IMR-90 (cell line): Measurements from ENCODE around the gene BZW2. TPM values are rescaled to one million over a fixed set of nuclear protein-coding genes. Genes with fewer than 3 reads are reported as not detected.
"Not testable (repeated sequence)": the region's sequence is repeated elsewhere in the genome, so short reads cannot be mapped to it uniquely, and the experiment has no call there.

ENCODE experiments used
- ATAC-seq: fragments of 200-7000 bp; cut with Tn5 transposase; 2 replicates; pipeline ENCODE4 v1.9.1; 2020; ENCODE audit warnings: low read depth, mild to moderate bottlenecking, moderate library complexity
- BruUV-seq: library from RNA; stranded (reverse); fragments of 400-500 nt; replicated peaks from 2 replicates; lab custom pipeline; 2021; lab: Mats Ljungman, UMichigan
- CTCF ChIA-PET: fragments of 300-600 bp; formaldehyde crosslinking; extraction: SDS; loops from one replicate; lab custom pipeline; 2021; ENCODE audit warnings: antibody characterized with exemption; lab: Yijun Ruan, JAX
- POLR2A ChIA-PET: fragments of 300-600 bp; sonication (Branson Sonifier 250); formaldehyde crosslinking; loops from one replicate; lab custom pipeline; 2022; ENCODE audit warnings: antibody characterized with exemption; ENCODE audit not compliant: unreplicated experiment; lab: Charles Lee
- DNase-seq: peaks from one replicate; pipeline ENCODE4 v3.0.0; 2013
- H2AFZ ChIP-seq: replicated peaks from 2 replicates; pipeline ENCODE3; 2013; ENCODE audit warnings: low read length, mild to moderate bottlenecking; ENCODE audit not compliant: poor library complexity
- H2AK5ac ChIP-seq: 2 replicates; pipeline ENCODE4 v1.6.1; 2013; ENCODE audit warnings: low read depth, low read length, inconsistent platforms
- H2AK9ac ChIP-seq: replicated peaks from 2 replicates; pipeline ENCODE3; 2013; ENCODE audit warnings: mild to moderate bottlenecking, low read depth, low read length, moderate library complexity; ENCODE audit not compliant: poor library complexity
- H2BK120ac ChIP-seq: 2 replicates; pipeline ENCODE4 v1.6.1; 2013; ENCODE audit warnings: low read depth, low read length, inconsistent platforms
- H2BK15ac ChIP-seq: 3 replicates; pipeline ENCODE4 v1.6.1; 2013; ENCODE audit warnings: low read depth, low read length, inconsistent platforms
- H2BK20ac ChIP-seq: 2 replicates; pipeline ENCODE4 v1.6.1; 2013; ENCODE audit warnings: low read depth, mild to moderate bottlenecking, inconsistent platforms, low read length, moderate library complexity
- H2BK5ac ChIP-seq: 2 replicates; pipeline ENCODE4 v1.6.1; 2013; ENCODE audit warnings: mild to moderate bottlenecking, low read depth, low read length, inconsistent platforms; ENCODE audit not compliant: poor library complexity, severe bottlenecking
- H3K14ac ChIP-seq: replicated peaks from 2 replicates; pipeline ENCODE4 v1.6.1; 2013; ENCODE audit warnings: low read depth, low read length, inconsistent platforms
- H3K18ac ChIP-seq: 2 replicates; pipeline ENCODE4 v1.6.1; 2013; ENCODE audit warnings: low read depth, low read length, control low read depth
- H3K23ac ChIP-seq: 2 replicates; pipeline ENCODE4 v1.6.1; 2013; ENCODE audit warnings: low read depth, low read length, inconsistent platforms
- H3K27ac ChIP-seq: 2 replicates; pipeline ENCODE4 v1.5.1; 2013; ENCODE audit warnings: mild to moderate bottlenecking, control low read depth, low read length; ENCODE audit not compliant: insufficient read depth
- H3K27me3 ChIP-seq: 2 replicates; pipeline ENCODE4 v1.6.1; 2013; ENCODE audit warnings: low read length; ENCODE audit not compliant: control insufficient read depth, insufficient read depth
- H3K36me3 ChIP-seq: 2 replicates; pipeline ENCODE4 v1.6.1; 2013; ENCODE audit warnings: low read length, mixed read lengths; ENCODE audit not compliant: control insufficient read depth, insufficient read depth
- H3K4ac ChIP-seq: 2 replicates; pipeline ENCODE4 v1.6.1; 2013; ENCODE audit warnings: low read depth, low read length, inconsistent platforms
- H3K4me1 ChIP-seq: 2 replicates; pipeline ENCODE4 v1.6.1; 2013; ENCODE audit warnings: low read length, mixed read lengths; ENCODE audit not compliant: control insufficient read depth, insufficient read depth
- H3K4me2 ChIP-seq: 2 replicates; pipeline ENCODE4 v1.6.1; 2013; ENCODE audit warnings: low read depth, mild to moderate bottlenecking, control low read depth, low read length, moderate library complexity
- H3K4me3 ChIP-seq: 2 replicates; pipeline ENCODE4 v1.5.1; 2013; ENCODE audit warnings: low read depth, mild to moderate bottlenecking, control low read depth, low read length, moderate library complexity; ENCODE audit not compliant: insufficient read depth
- H3K56ac ChIP-seq: 2 replicates; pipeline ENCODE4 v1.6.1; 2013; ENCODE audit warnings: low read length, inconsistent platforms; ENCODE audit not compliant: insufficient read depth; ENCODE audit errors: extremely low read depth
- H3K79me1 ChIP-seq, 2 experiments: 2 replicates each; pipeline ENCODE4 v1.6.1; 2013; ENCODE audit warnings: low read length in 2 of 2, inconsistent platforms in 1 of 2, low read depth in 1 of 2
- H3K9ac ChIP-seq: 2 replicates; pipeline ENCODE4 v1.6.1; 2013; ENCODE audit warnings: low read depth, low read length, control low read depth
- H3K9me1 ChIP-seq: 2 replicates; pipeline ENCODE4 v1.6.1; 2013; ENCODE audit warnings: low read length, inconsistent platforms; ENCODE audit not compliant: insufficient read depth
- H3K9me3 ChIP-seq: 2 replicates; pipeline ENCODE4 v1.6.1; 2013; ENCODE audit warnings: low read length; ENCODE audit not compliant: control insufficient read depth, insufficient read depth
- H4K20me1 ChIP-seq: 2 replicates; pipeline ENCODE4 v1.6.1; 2013; ENCODE audit warnings: low read length, inconsistent platforms; ENCODE audit not compliant: insufficient read depth
- H4K5ac ChIP-seq: 2 replicates; pipeline ENCODE4 v1.6.1; 2013; ENCODE audit warnings: mild to moderate bottlenecking, low read depth, low read length, control low read depth
- H4K8ac ChIP-seq, 2 experiments: 2 replicates each; pipeline ENCODE4 v1.6.1; 2013; ENCODE audit warnings: low read depth in 2 of 2, low read length in 2 of 2, control low read depth in 1 of 2, inconsistent platforms in 1 of 2
- H4K91ac ChIP-seq: 2 replicates; pipeline ENCODE4 v1.6.1; 2013; ENCODE audit warnings: low read depth, low read length, inconsistent platforms; ENCODE audit not compliant: insufficient read depth
- WGBS, 2 experiments: methylation state at CpG; one replicate each; pipeline versions ENCODE4 v1.1.5 to v1.1.7; 2013; ENCODE audit warnings: missing lambda C conversion rate in 2 of 2; ENCODE audit not compliant: insufficient read length in 1 of 2; ENCODE audit errors: extremely low coverage in 2 of 2; 5-methylcytosine and 5-hydroxymethylcytosine counted together
- dilution Hi-C: fragments of 300-500 bp; cut with HindIII; formaldehyde crosslinking; loops from one replicate; pipeline ENCODE4 v1.14.3; 2018; ENCODE audit warnings: low sequenced_read_pairs; ENCODE audit not compliant: unreplicated experiment
- in situ Hi-C: fragments of 300-500 bp; cut with MboI; formaldehyde crosslinking; loops from 3 replicates; pipeline ENCODE4 v1.14.3; 2019; ENCODE audit warnings: low sequenced_read_pairs, inconsistent platforms, mixed read lengths
- intact Hi-C: fragments of 100-400 bp; cut with micrococcal nuclease; formaldehyde crosslinking; loops from 2 replicates; pipeline ENCODE4 v1.10.0; 2022
- polyA plus RNA-seq, 3 experiments: library from polyadenylated mRNA; depleted of rRNA; stranded (reverse); fragments of >200 nt; gene quantifications; 2 replicates each; pipeline ENCODE4 v1.2.3, GENCODE V29; 2012; ENCODE audit warnings: low replicate concordance in 1 of 3
- total RNA-seq: library from RNA; depleted of rRNA; stranded (reverse); fragments of >200 nt; gene quantifications from 2 replicates; pipeline ENCODE4 v1.2.3, GENCODE V29; 2012

Gene BZW2
- total and polyA plus RNA-seq, 2 of the 4 experiments (the other 2 are of a cell fraction): 58.1 to 92.9 TPM

DNA sequence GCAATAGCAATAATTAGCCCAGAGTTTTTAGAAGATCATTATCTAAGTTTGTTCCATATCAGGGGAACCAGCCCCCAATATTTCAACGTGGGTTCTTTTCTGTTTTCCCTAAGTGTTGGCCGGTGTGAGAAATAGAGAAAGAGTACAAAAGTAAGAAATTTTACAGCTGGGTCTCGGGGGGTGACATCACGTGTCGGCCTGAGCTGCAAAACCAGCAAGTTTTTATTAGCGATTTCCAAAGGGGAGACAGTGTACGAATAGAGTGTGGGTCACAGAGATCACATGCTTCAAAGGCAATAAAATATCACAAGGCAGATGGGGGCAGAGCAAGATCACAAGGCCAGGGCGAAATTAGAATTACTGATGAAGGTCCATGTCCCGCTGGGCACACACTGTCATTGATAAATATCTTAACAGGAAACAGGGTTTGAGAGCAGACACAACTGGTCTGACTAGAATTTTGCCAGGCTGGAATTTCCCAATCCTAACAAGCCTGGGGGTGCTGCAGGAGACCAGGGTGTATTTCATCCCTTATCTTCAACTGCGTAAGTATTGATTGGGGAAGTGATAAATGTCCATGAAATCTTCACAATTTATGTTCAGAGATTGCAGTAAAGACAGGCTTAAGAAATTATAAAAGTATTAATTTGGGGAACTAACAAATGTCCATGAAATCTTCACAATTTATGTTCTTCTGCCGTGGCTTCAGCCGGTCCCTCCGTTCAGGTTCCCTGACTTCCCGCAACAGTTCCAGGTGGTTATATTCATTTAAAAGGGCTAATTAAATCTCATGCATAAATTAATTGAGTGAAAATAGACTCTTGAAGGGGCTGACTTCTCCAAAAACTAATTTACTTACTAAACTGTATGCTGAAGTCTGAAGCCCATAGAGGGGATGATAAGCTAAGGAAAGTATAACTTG, 32.9 kb downstream of the BZW2 start:
- H2AK9ac ChIP-seq, H3K4me2 ChIP-seq, H3K9me3 ChIP-seq, H3K14ac ChIP-seq, intact Hi-C loops, in situ Hi-C loops, H2BK15ac ChIP-seq, H2AK5ac ChIP-seq, H2BK5ac ChIP-seq, H3K23ac ChIP-seq, POLR2A ChIA-PET, H3K27me3 ChIP-seq, H4K20me1 ChIP-seq, H4K5ac ChIP-seq, H4K8ac ChIP-seq, H3K4me1 ChIP-seq, H3K4ac ChIP-seq, BruUV-seq, H2BK120ac ChIP-seq, H3K9me1 ChIP-seq, H3K18ac ChIP-seq, H3K4me3 ChIP-seq, ATAC-seq, dilution Hi-C loops, DNase-seq, H3K79me1 ChIP-seq, H3K56ac ChIP-seq, CTCF ChIA-PET, H3K27ac ChIP-seq, H4K91ac ChIP-seq, H2BK20ac ChIP-seq, H3K9ac ChIP-seq, H2AFZ ChIP-seq: not testable (repeated sequence)
- 98% methylated on average over 6 of the region's 14 CpGs; no CpG with 5 or more reads in 1 of the 2 experiments for WGBS, 2 experiments
- H3K36me3 ChIP-seq: peaks cover 13% of the 10 kb centered on the region
